Neural progenitor cell (in vitro differentiated cells): Measurements from ENCODE around the gene FKBP6.

Experiments used
- CTCF ChIP-seq: fragments of 200-600 bp; sonication (generic); IDR thresholded peaks from 2 replicates; pipeline ENCODE4 v1.5.1; 2017; ENCODE audit warnings: antibody characterized with exemption, mild to moderate bottlenecking
- EZH2phosphoT487 ChIP-seq: fragments of 200-600 bp; sonication (generic); IDR thresholded peaks from 2 replicates; pipeline ENCODE4 v1.6.1; 2017; ENCODE audit warnings: antibody characterized with exemption

GRCh38 chr7:73356159-73356558 lies 28.2 kb downstream of the FKBP6 start:
- no peak for TF ChIP-seq CTCF
- no peak for TF ChIP-seq EZH2phosphoT487
